Stimulated activated CD4-positive, alpha-beta T cell treated with anti-CD3 and anti-CD28 coated beads, Interleukin-1b, Interleukin-23, amount 100 ng/mL, for 48 hours (primary cell): Measurements from ENCODE around the gene LRP6.

ENCODE experiments used
- DNase-seq: peaks from one replicate; pipeline ENCODE4 v3.0.0-alpha.2; 2020

LRP6 gene

GRCh38 chr12:12110923-12111555, 155.8 kb downstream of the LRP6 start:
- peak; percentile 34 for DNase-seq

GRCh38 chr12:12108441-12109058, 158.3 kb downstream of the LRP6 start:
- DNase-seq = no peak

- no peak for DNase-seq
These were observed 159.2 kb downstream of the LRP6 start for GRCh38 chr12:12107678-12108077.

- DNase-seq = no peak
These were observed 167.7 kb downstream of the LRP6 start for GRCh38 chr12:12099102-12099501.

GRCh38 chr12:12098691-12099015, 168.2 kb downstream of the LRP6 start:
- DNase-seq = no peak

GRCh38 chr12:12097891-12098690, 168.8 kb downstream of the LRP6 start:
- DNase-seq = no peak

DNA sequence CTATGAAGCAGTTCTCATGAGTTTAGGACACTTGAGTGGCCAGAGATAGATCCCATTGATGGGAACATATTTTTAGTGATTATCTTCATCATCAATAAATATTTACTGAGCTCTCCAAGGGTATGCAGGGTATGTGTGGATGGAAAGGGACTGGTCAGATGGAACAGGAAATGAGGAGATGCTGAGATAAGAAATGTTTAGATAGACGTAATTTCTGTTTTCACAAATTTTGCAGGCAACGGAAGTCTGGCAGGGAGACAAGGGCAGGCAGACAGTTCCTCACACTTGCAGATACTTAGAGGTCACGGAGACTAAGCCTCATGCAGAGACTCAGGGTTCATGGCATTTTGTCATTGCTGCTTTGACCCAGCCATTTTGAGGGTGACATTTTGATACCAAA, 171.8 kb downstream of the LRP6 start:
- no peak for DNase-seq

DNA sequence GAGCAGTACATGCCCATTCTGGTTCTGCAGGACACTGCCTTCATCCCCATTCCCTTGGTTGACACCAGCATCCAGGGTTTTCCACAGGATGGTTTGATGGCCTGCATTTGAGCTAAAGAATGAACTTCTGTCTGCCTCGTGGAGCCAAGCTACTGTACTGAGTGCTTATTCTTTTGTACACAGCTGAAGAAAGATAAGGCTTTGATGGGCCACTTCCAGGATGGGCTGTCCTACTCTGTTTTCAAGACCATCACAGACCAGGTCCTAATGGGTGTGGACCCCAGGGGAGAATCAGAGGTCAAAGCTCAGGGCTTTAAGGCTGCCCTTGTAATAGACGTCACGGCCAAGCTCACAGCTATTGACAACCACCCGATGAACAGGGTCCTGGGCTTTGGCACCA, 172.4 kb downstream of the LRP6 start:
- DNase-seq = no peak

DNA sequence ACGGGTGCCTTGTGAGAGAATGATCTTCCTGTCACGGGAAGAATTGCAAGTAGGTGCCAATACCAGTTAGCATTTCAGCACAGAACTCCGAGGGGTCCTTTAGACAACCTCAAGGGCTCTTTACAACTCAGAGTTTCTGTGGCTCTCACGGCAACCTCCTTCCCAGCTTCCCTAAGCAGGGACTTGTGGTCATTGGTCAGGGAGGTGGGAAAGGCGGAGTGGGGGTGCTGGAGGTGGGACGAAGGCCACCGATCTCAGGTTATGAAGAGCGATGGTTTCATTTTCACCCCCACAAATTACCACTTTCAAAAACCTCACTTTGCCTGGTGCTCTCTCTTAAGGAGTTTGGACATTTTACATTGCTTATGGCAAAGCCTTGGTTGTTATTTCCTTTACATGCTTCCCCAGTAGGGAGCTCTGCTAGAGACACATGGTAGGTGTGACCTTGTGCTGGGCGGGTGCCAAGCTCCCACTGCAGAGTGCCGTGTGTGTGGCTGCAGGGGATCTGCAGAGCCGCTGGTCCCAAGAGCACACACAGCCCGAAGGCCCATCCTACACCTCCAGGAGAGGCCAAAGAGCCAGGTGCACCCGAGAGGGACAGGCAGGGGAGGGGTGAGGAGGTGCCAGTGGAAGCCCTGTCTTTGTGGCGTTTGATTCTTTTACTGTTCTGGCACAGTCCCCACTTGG, 174.7 kb downstream of the LRP6 start:
- no peak for DNase-seq

- no peak for DNase-seq
These were observed 175.8 kb downstream of the LRP6 start for GRCh38 chr12:12091071-12091470.

- no peak for DNase-seq
These were observed 178.1 kb downstream of the LRP6 start for GRCh38 chr12:12088761-12089160.

GRCh38 chr12:12088147-12088546, 178.7 kb downstream of the LRP6 start:
- DNase-seq = no peak

GRCh38 chr12:12087693-12088034, 179.2 kb downstream of the LRP6 start:
- DNase-seq = no peak

DNA sequence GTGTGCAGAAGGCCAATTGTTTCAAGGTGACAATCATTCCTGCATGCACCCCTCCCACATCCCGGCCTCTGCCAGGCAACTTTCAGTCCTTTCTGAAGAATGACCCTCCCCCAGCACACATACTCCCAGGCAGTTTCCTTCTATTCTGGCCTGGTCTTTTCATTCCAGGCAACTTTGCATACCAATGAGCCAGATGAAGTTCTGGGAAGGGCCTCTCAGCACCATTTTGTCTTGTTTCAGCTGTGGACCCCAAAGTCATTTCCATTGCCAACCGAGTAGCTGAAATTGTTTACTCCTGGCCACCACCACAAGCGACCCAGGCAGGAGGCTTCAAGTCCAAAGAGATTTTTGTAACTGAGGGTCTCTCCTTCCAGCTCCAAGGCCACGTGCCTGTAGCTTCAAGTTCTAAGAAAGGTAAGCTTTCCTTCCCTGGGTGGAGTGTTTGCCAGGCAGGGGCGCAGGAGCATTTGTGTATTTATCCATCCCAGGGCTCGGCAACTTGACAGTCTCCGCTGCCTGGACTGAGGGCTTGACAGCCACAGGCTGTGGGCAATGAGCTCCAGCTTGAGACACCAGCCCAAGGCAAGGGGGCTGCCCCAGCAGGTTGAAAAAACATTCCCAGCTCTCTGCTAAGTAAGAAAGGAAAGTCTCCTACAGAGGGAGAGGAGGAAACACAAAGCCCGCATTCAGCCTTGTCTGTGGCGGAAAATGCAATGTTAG, 179.7 kb downstream of the LRP6 start:
- DNase-seq = no peak

DNA sequence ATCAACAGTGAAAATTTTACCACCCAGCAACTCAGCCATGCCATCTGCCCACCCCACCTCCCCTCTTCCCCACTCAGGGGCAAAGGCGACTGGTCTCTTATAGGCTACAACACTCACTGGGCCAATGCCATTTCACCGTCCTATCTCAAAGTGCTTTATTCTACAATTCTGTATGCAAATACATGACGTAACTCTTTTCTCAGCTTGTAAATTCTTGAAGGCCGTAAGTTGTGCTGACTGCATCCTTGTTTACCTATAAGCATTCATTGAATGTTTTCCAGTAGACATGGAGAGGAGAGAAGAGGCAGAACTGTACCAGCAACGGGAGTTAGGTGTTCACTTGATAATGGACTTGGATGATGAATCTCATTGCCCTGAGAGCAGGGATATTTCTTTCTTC, 180.5 kb downstream of the LRP6 start:
- DNase-seq = no peak

GRCh38 chr12:12083688-12084087, 183.2 kb downstream of the LRP6 start:
- DNase-seq = no peak

GRCh38 chr12:12081836-12082497, 184.9 kb downstream of the LRP6 start:
- no peak for DNase-seq

- DNase-seq = no peak
These were observed 187.6 kb downstream of the LRP6 start for GRCh38 chr12:12079291-12079690.

- peak; percentile 37 for DNase-seq
These were observed 194.6 kb downstream of the LRP6 start for GRCh38 chr12:12072064-12072760.

- DNase-seq = peak; percentile 13
These were observed 195.9 kb downstream of the LRP6 start, which contains the start of gene BCL2L14 for GRCh38 chr12:12070674-12071656. Gene BCL2L14 (plus strand): TSS chr12:12070939. CDS start chr12:12079306, 8,367 bp downstream.
